ENCODE measurements around the gene SLC18A2. TPM values are rescaled to one million over a fixed set of nuclear protein-coding genes. Genes with fewer than 3 reads are reported as not detected.

SLC18A2 gene
- total RNA-seq, 2 donors from 2014 or later = 0.37 to 1.6 TPM

Other genes with a start within 250 kb of the SLC18A2 start
- 10 to 100 TPM; 33.6 to 34.1 TPM for gene SHTN1, start 235.9 kb upstream of the SLC18A2 start, total RNA-seq
- gene VAX1, start 102.8 kb upstream of the SLC18A2 start, total RNA-seq = not detected
- gene KCNK18, start 43.6 kb upstream of the SLC18A2 start, total RNA-seq = not detected
- gene PDZD8, start 134.3 kb downstream of the SLC18A2 start, total RNA-seq = 10 to 100 TPM; 61.3 to 78.5 TPM